CD4-positive, alpha-beta T cell treated with Interleukin-2 at 100 ng/mL for 4 hours (primary cell): ENCODE results near the gene GLIS1.

Experiments used
- DNase-seq: peaks from one replicate; pipeline ENCODE4 v3.0.0-alpha.2; 2020; ENCODE audit warnings: low spot score

The GLIS1 gene

DNA sequence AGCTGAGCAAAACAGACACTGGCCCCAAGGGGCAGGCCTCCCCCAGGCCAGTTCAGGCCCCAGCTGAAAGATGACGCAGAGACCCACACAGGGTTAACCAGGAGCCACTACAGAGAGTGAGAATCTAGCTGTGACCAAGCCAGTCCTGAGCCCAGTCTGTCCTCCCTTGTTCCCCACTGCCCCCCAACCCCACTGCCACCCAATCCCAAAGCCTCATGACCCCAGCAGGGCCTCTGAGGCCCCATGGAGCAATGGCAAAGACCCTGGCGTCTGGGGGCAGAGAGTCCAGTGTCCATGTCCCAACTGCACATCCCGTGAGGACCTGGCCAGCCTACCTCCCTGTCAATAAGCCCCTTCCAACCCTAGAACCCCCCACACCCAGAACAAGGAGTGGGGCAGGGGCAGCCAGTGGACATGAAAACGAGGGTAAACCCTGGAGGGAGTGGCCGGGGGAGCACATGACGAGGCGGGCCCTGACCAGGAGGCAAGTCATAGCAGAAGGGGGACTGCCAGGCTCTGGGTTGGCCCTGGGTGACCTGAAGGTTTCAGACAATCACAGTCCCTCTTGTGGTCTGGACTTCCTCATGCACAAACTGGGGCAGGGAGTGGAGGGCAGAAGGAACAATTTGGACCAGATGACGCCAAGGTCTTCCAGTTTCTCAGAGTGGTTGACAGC is 100.5 kb downstream of the GLIS1 start:
- no peak for DNase-seq

DNA sequence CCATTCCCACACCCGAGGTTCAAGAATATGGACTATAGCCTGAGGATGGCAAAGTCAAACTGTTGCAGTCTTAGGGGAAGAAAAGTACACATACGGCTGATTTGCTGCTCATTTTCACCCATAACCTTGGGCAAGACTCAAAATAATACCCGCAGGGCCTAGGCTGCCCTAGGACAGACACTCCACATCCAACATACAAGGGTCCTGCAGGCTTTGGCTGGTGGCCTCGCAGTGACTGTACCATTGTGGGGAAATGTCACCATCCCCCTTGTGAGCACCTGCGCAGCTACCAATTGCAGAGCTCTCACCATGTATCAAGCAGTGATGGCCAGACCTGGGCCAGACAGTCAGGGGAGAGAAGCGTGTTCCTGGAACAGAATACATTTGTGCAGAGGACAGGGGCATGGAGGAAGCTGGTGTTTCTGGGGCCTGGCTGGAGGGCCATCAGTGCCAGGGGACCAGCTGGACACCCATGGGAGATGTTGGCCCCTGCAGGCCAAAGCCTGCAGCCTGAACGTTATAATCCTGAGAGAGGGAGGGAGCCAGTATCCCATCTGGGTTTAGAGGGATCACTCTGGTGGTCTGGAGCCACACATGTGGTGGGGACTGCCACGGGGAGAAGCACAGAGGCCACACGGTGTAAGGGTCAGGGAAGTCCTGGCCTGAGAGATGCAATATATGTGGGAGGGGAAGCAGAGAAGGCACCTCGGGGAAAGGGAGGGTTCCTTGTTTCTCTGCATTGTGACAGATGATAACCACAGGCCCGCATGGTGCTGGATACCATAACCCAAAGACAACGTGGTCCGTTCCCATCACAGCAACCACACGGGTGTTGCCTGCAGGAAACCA is 101.2 kb downstream of the GLIS1 start:
- no peak for DNase-seq

DNA sequence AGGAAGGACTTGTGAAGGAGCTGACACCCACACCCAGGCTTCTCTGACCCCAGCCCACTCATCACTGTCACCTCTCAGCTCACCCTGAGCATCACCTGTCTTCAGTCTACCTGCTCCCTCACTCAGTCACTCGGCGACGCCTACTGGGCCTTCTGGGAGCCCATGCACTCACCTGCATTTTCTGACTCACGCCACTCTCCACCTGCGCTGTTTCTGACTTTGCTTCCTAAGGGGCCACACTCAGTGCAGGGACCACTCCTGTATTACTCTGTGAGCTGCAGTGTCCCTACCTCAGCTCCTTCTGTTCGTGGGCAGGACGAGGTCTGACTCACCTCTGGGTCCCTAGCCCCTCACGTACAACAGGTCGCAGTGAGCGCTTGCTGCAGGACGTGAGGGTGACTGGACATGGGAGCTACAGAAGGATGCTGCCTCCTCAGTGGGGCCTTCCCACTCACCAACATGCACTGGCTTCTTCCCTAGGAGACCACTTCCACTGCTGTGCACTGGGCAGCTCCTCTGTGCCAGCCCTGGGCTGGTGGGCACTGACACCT is 102.3 kb downstream of the GLIS1 start:
- DNase-seq, result no peak

DNA sequence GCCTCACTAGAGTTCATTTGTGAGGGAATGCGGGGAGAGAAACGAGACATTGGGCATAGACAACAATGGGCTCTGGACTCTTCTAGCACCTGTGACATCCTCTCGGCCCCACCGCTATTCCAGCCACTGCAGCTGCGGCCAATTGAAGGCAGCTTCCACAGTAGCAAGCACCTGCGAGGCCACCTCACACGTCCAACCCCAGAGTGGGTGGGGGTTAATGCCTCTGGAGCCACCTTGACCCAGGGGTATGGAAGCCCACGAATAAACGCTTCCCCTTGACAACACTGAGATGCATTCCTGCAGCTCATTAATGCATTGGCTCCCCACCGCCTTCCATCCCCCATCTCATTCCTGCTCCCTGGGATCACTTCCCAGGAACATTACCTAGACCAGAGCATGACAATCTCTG is 104.4 kb downstream of the GLIS1 start:
- DNase-seq, result no peak

DNA sequence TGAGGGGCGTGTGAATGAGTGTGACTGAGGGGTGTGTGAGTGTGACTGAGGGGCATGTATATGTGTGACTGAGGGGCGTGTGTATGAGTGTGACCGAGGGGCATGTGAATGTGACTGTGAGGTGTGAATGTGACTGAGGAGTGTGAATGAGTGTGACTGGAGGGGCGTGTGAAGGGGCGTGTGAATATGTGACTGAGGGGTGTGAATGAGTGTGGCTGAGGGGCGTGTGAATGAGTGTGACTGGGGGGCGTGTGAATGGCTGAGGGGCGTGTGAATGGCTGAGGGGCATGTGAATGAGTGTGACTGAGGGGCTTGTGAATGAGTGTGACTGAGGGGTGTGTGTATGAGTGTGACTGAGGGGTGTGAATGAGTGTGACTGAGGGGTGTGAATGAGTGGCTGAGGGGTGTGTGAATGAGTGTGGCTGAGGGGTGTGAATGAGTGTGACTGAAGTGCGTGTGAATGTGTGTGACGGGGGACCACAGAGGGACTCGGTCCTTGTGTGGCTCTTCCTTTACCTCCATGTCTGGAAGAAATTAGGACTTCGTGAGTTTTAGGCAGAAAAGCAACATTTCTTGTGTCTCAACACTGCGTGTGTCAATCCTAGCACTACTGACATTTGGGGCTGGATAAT is 105.8 kb downstream of the GLIS1 start:
- DNase-seq, result no peak

DNA sequence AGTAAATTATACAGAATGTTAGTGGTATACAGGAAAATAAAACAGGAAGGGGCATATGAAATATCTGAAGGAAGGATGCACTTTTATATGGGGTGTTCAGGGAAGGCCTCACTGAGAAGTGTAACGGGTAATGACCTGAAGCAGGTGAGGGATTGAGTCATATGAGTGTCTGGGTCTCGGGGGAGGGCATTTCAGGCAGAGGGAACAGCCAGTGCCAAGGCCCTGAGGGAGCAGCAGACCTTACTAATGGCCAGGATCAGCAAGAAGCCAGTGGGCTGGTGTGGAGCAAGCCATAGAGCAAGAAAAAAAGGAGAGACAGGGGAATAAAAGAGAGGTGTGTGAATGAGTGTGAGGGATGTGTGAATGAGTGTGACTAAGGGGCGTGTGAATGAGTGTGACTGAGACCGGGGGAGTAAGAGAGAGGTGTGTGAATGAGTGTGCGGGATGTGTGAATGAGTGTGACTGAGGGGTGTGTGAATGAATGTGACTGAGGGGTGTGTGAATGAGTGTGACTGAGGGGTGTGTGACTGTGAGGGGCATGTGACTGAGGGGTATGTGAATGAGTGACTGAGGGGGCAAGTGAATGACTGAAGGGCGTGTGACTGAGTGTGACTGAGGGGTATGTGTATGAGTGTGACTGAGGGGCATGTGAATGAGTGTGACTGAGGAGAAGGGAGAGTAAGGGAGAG is 107.2 kb downstream of the GLIS1 start:
- no peak for DNase-seq

DNA sequence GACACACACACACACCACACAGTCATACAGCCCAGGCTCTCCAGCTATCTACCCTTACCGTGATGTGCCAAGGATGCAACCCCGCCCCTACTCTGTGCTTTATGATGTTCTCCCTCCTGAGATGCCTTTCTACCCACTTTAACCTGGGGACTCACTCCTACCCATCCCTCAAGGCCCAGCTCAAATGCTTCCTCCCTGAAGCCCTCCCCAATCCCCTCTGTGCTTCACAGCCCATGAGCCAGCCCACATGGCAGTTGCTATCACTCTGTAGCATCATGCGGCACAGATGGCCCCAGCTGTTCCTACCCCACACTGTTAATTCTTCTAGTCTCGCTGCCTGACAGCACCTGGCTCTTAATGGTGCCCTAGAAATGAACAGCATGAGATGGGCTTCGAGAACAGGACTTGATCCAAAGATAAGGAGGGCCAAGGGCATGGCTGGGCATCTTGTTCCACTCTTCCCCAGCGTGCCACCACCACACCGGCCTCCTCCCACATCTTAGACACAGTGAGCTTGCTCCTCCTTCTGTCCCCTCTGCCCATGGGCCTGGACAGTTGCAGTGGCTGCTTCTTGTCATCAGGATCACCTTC is 109.8 kb downstream of the GLIS1 start:
- no peak for DNase-seq

DNA sequence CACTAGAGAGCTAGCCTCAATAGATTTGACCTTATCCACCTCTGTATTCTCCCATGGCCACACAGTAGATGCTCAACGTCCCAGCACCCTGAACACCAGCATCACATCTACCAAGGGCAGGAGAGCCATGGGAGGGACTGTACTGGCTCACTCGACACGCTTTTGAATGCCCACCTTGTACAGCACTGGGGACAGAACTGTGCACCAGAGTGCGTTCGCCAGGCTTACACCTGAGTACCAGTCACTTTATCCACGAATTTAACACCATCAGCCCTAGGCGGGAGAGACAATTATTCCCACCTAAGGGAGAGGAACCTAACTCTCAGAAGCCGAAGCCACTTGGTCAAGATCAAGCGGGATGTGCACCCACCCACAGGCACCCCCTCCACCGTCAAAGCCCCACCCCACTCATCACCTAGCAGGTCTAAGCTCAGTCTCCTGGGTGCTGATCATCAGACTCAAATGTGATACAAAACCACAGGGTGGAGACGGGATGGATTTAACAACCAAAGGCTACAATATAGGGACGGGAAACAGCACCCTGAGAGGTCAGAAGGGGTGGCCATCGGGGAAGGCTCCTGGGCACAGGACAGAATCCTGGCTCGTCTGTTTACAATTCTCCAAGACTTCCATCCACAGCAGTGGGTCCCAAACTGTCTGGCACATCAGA is 110.5 kb downstream of the GLIS1 start:
- no peak for DNase-seq

DNA sequence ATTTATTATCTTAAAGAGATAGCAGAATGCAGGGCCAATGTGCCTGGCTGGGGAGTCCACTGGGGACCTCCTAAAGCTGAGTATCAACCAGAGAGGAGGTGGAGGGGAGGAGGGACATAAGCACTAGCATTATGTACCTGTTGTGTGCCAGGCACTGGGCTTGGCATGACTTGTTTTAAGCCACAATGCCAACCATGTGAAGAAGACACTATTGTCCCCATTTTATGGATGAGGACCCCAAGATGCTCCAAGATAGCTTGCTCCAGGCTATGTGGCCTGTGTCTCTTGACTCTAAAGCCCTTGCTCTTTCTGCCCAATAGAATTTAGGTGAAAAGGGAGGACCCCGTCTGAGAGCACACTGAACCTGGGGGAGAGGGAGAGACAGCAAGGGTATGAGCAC is 111.3 kb downstream of the GLIS1 start:
- DNase-seq, result no peak

DNA sequence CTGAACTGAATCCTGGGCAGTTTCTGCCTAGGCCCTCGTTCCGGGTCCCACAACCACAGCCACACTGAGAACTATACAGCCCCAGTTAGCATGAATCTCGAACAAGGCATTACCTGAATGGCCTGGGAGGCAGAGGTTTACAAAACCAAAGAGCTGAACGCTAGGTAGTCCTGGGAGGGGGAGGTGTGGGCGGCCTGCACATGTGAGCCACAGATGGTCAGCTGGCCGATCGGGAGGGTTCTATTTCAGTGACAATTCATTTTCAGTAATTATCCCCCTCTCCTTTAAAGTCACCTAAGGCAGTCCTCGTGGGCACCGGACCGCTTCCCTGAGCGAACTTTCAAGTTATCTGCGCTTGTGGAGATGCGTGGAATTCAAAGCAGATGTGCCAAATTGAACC is 111.9 kb downstream of the GLIS1 start:
- DNase-seq, result no peak

DNA sequence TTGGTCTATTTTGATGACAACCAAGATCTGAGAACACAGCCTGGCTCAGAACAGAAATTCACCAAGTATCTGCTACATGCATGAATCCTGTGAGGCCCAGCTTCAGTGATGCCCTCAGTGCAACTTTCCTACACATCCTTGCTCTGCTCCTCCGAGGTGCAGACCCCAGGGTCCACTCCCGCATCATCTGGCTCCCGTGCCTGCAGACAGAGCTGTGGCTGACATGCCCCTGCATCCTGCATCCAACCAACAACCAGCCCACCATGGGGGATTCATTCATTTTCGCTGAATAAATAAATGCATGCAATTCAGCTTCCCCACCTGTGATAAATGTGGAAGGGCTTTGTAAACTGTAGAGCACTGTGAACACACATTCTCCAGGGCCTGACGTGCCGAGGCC is 112.3 kb downstream of the GLIS1 start:
- DNase-seq, result no peak

DNA sequence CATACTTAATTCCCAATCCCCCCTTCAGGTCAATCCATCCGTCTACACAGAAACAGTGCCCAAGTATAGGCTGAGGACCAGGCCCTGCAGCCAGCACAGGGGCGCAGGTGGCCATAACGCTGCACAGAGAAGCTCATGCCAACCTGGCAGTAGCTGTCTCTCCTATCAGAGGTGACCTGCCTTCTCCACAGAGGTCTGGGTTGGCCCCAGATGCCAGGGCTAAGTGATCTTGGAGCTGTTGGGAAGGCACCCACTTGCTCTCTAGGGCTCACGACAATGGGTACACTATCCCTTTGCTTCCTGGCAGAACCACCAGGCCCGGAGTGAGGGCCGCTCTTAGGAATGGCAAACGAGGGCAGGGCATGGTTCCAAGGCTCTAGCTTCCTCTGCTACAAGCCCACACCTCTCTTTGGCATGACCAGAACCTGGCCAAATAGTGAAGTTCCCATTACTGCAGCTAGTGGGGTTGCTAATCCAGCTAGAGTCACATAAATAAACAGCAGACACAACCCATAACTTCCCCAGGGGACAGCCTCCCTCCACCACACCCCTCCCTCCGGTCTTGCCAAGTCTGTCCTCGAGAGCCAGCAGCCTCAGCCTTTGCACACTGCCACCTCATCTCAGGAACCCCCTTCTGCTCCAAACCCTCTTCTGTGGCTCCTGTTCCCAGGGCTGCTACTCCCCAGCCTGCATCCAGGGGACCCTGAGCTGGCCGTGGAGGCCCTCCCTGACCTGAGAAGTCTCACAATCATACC is 113.0 kb downstream of the GLIS1 start:
- no peak for DNase-seq

DNA sequence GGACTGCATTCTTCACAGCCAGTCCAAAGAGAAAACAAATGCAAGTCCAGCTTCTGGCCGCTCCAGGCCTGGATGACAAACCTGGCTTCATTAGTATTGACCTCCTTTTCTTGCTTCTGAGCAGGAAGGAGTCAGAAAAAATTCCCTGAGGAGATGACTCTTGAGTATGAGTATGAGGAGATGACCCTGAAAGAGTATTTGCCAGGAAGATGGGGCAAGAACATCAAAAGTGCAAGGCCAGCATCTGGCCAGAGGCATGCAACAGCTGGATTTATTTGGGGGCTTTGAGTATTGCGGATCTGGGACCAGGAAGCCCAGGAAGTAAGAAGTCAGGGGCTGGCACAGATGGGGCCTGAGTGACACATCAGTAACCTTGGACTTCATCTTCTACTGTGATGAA is 113.9 kb downstream of the GLIS1 start:
- no peak for DNase-seq

DNA sequence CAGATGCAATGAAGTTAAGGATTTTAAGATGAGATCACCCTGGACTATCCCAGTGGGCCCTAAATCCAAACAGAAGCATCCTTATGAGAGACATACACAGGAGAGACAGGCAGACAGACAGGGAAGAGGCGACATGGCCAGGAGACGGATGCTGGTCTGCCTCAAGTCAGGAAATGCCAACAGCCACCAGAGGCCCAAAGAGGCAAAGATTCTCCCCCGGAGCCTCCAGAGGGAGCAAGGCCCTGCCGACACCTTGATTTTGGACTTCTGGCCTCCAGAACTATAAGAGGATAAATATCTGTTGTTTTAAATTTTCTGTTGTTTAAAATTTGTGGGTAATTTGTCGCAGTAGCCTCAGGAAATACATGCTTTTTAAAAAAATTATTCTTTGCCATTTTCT is 116.4 kb downstream of the GLIS1 start:
- no peak for DNase-seq

DNA sequence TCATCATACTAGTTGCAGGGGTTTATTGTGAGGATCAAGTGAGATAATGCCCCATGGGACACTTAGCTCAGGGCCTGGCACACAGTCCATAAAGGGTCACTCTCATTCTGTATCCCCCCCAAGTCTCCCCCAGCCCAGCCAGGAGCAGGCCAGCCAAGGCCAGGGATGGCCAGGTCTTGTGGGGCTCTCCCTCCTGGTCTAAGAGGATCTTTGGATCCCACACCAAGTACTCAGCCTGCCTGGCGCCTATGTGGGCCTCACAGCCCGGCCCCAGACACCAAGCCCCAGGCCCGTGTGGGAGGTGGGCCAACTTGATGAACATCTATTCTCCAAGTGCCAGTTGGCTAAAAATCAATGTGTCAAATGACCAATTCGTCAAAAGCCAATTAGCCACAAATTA is 117.8 kb downstream of the GLIS1 start:
- DNase-seq, result no peak

DNA sequence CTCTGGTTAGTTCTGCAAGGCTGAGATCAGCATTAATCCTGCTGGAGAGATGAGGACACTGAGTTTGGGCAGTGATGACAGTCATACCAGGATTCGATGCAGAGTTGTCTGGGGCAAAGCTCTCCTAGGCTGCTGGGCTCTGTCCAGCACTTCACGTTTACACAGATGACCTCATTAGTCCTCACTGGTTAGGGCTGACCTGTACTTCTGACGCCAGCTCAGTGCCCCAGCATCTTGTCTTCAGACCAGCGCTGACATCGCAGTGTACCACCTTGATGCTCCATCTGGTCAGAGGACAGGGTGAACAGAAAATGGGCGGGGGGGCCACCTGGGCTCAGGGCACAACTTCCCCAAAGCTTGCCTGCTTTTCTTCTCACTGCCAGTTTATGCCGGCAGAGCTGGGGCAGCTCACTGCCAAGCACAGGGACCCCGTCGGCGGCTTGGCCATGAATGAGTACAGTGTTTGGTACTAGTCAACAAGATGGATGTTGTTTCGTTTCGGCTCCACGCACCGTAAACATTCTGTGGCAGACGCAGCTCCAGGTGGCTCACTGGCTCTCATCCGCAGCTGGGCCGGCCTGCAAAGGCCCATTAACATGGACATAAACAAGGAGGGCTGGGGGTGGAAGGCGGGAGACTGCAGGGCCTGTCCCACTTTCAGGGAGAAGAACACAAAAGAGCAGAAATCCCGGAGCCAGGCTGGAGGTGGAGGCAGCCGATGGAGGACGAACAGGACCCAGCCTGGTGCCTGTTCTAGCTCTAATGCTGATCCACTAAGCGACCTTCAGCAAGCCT is 118.7 kb downstream of the GLIS1 start:
- DNase-seq, result no peak

DNA sequence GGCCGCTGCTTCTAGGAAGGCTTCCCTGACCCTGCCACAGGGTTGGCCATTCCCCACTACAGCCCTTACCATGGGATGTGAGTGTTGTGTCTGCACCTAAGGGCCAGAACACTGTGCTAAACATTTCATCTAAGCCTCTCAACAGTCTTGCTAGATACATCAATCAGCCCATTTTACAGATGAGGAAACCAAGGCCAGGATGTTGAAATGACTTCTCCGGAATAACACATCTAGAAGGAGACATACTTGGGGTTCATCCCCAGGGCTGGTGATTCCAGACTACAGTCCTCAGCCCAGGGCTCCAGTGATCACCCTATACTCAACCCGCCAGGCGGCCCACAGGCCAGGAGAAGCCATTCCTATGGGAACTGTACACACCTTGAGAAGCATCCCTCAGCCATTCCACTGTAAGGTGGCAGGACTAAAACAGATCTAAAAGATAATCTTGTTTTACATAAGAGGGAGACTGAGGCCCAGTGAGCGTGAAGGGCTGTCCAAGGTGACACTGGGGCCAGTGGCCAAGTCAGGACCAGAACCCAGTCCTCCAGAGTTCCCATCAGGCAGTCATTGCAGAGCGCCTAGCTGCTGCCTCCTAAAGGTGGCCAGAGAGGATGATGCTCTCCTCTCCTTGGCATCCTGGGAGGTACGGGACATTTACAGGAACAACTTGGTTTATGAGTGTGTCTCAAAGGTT is 119.5 kb downstream of the GLIS1 start:
- DNase-seq, result no peak

DNA sequence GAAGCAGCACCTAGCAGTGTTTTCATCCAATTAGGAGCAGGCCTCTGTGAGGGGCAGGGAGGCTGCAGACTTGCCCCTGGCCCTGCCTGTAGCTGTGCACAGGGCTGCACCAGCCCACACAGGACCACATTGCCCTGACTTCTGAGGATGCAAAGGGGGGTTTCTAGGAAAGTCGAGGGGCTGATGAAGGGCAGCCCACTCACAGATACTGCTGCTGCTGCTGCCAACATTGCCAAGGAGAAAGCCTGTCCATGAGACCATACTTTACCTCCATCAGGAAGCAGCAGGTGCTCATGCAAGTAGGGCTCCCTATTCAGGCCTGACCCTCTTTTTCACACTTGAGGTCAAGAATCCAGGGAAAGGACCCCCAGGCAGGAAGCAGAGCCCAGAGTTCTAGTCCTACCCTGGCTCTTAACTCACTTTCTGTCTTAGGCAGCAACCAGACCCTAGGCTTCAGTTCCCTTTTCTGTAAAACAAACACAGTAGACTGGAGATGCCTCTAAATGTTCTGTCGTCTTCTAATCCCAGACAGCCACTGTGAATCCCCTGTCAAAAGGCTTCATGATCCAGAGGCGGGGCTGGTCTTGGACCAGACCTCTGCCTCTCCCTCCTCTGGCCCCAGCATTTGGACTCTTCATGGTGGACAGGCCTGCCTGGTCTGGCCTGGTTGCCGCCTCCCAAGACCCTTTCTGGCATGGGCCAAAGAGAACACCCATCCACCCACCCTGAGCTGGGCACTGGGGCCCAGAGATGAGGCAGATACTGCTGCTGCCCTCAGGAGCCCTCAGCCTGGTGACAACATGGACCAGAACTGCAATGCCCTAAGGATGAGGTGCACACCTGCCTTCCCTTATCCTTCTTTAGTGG is 120.2 kb downstream of the GLIS1 start:
- no peak for DNase-seq
